ENCODE measurements around the gene OR6B2. TPM values are rescaled to one million over a fixed set of nuclear protein-coding genes. Genes with fewer than 3 reads are reported as not detected.

Gene OR6B2
- total RNA-seq, 2 experiments from 2014 or later: not detected

Other genes starting within 250 kb of the OR6B2 start
- 100 to 1,000 TPM; 127 to 147 TPM for gene NDUFA10, start 5.1 kb downstream of the OR6B2 start, total RNA-seq
- not detected for gene OR6B3, start 23.1 kb upstream of the OR6B2 start, total RNA-seq
- 10 to 100 TPM; 62.6 to 92.1 TPM for gene COPS9, start 105.9 kb upstream of the OR6B2 start, total RNA-seq
- gene OTOS, start 110.2 kb upstream of the OR6B2 start, total RNA-seq: not detected